ENCODE measurements around the gene CD247.

Gene CD247

GRCh38 chr1:167443757-167444156 lies 74.6 kb downstream of the CD247 start:
- Histone ChIP-seq H3K4me1 (ENCODE audit: control insufficient read depth, insufficient read depth, low read length) (peaks cover 8% of the 10 kb centered on the region), H3K4me3 (ENCODE audit: low read length in 2 of 2) (no peak overlapping the region), H3K27ac (ENCODE audit: low read length) (no peak overlapping the region), H3K9me3 (ENCODE audit: control insufficient read depth in 2 of 2, low read length in 2 of 2) (no peaks in the 10 kb centered on the region), H3K36me3 (ENCODE audit: control insufficient read depth in 2 of 2, insufficient read depth in 2 of 2, low read length in 2 of 2) (no peaks in the 10 kb centered on the region), H3K27me3 (ENCODE audit: control insufficient read depth in 1 of 2, insufficient read depth in 2 of 2, low read length in 2 of 2) (peaks cover 5 to 6% of the 10 kb centered on the region in 2 donors), H3K9ac (ENCODE audit: low read length in 2 of 2) (no peak overlapping the region)

- no peak overlapping the region for H3K27ac ChIP-seq (ENCODE audit: low read length)
- H3K9ac ChIP-seq (ENCODE audit: low read length in 2 of 2): no peak overlapping the region
Observed at GRCh38 chr1:167442854-167443565, 75.3 kb downstream of the CD247 start.

GRCh38 chr1:167442142-167442848 lies 76.0 kb downstream of the CD247 start:
- Histone ChIP-seq H3K4me3 (ENCODE audit: low read length in 2 of 2) (no peak overlapping the region), H3K9me3 (ENCODE audit: control insufficient read depth in 2 of 2, low read length in 2 of 2) (no peaks in the 10 kb centered on the region), H3K4me1 (ENCODE audit: control insufficient read depth, insufficient read depth, low read length) (peaks cover 8% of the 10 kb centered on the region), H3K27ac (ENCODE audit: low read length) (no peak overlapping the region), H3K27me3 (ENCODE audit: control insufficient read depth in 1 of 2, insufficient read depth in 2 of 2, low read length in 2 of 2) (peaks cover 5 to 9% of the 10 kb centered on the region in 2 donors), H3K36me3 (ENCODE audit: control insufficient read depth in 2 of 2, insufficient read depth in 2 of 2, low read length in 2 of 2) (no peaks in the 10 kb centered on the region), H3K9ac (ENCODE audit: low read length in 2 of 2) (no peak overlapping the region)

More at GRCh38 chr1:167442854-167443565, 75.3 kb downstream of the CD247 start:
- H3K4me1 ChIP-seq (ENCODE audit: control insufficient read depth, insufficient read depth, low read length): peaks cover 8% of the 10 kb centered on the region
- H3K9me3 ChIP-seq (ENCODE audit: control insufficient read depth in 2 of 2, low read length in 2 of 2): no peaks in the 10 kb centered on the region
- H3K27me3 ChIP-seq (ENCODE audit: control insufficient read depth in 1 of 2, insufficient read depth in 2 of 2, low read length in 2 of 2): peaks cover 5 to 9% of the 10 kb centered on the region in 2 donors
- H3K4me3 ChIP-seq (ENCODE audit: low read length in 2 of 2): no peak overlapping the region
- H3K36me3 ChIP-seq (ENCODE audit: control insufficient read depth in 2 of 2, insufficient read depth in 2 of 2, low read length in 2 of 2): no peaks in the 10 kb centered on the region

GRCh38 chr1:167441222-167441621 lies 77.1 kb downstream of the CD247 start:
- Histone ChIP-seq H3K36me3 (ENCODE audit: control insufficient read depth in 2 of 2, insufficient read depth in 2 of 2, low read length in 2 of 2) (no peaks in the 10 kb centered on the region), H3K27ac (ENCODE audit: low read length) (no peak overlapping the region), H3K27me3 (ENCODE audit: control insufficient read depth in 1 of 2, insufficient read depth in 2 of 2, low read length in 2 of 2) (peaks cover 5 to 9% of the 10 kb centered on the region in 2 donors), H3K4me3 (ENCODE audit: low read length in 2 of 2) (no peak overlapping the region), H3K9me3 (ENCODE audit: control insufficient read depth in 2 of 2, low read length in 2 of 2) (no peaks in the 10 kb centered on the region), H3K4me1 (ENCODE audit: control insufficient read depth, insufficient read depth, low read length) (peaks cover 8% of the 10 kb centered on the region), H3K9ac (ENCODE audit: low read length in 2 of 2) (no peak overlapping the region)

- Histone ChIP-seq H3K9me3 (ENCODE audit: control insufficient read depth in 2 of 2, low read length in 2 of 2) (no peaks in the 10 kb centered on the region), H3K27me3 (ENCODE audit: control insufficient read depth in 1 of 2, insufficient read depth in 2 of 2, low read length in 2 of 2) (peaks cover 5 to 9% of the 10 kb centered on the region in 2 donors), H3K36me3 (ENCODE audit: control insufficient read depth in 2 of 2, insufficient read depth in 2 of 2, low read length in 2 of 2) (no peaks in the 10 kb centered on the region), H3K4me3 (ENCODE audit: low read length in 2 of 2) (no peak overlapping the region), H3K27ac (ENCODE audit: low read length) (no peak overlapping the region), H3K4me1 (ENCODE audit: control insufficient read depth, insufficient read depth, low read length) (peaks cover 8% of the 10 kb centered on the region), H3K9ac (ENCODE audit: low read length in 2 of 2) (no peak overlapping the region)
Observed at GRCh38 chr1:167440776-167441175, 77.6 kb downstream of the CD247 start.

GRCh38 chr1:167440345-167440744 lies 78.0 kb downstream of the CD247 start:
- no peaks in the 10 kb centered on the region for H3K36me3 ChIP-seq (ENCODE audit: control insufficient read depth in 2 of 2, insufficient read depth in 2 of 2, low read length in 2 of 2)
- H3K4me1 ChIP-seq (ENCODE audit: control insufficient read depth, insufficient read depth, low read length): peaks cover 8% of the 10 kb centered on the region
- no peak overlapping the region for H3K4me3 ChIP-seq (ENCODE audit: low read length in 2 of 2)
- no peak overlapping the region for H3K27ac ChIP-seq (ENCODE audit: low read length)
- no peak overlapping the region for H3K9ac ChIP-seq (ENCODE audit: low read length in 2 of 2)
- H3K9me3 ChIP-seq (ENCODE audit: control insufficient read depth in 2 of 2, low read length in 2 of 2): no peaks in the 10 kb centered on the region
- H3K27me3 ChIP-seq (ENCODE audit: control insufficient read depth in 1 of 2, insufficient read depth in 2 of 2, low read length in 2 of 2): peaks cover 5 to 9% of the 10 kb centered on the region in 2 donors

GRCh38 chr1:167439301-167439988 lies 78.9 kb downstream of the CD247 start:
- Histone ChIP-seq H3K27ac (ENCODE audit: low read length) (no peak overlapping the region), H3K4me1 (ENCODE audit: control insufficient read depth, insufficient read depth, low read length) (peaks cover 8% of the 10 kb centered on the region), H3K36me3 (ENCODE audit: control insufficient read depth in 2 of 2, insufficient read depth in 2 of 2, low read length in 2 of 2) (no peaks in the 10 kb centered on the region), H3K4me3 (ENCODE audit: low read length in 2 of 2) (peak overlapping the region; percentile 47 to 69), H3K27me3 (ENCODE audit: control insufficient read depth in 1 of 2, insufficient read depth in 2 of 2, low read length in 2 of 2) (peaks cover 5 to 9% of the 10 kb centered on the region in 2 donors), H3K9ac (ENCODE audit: low read length in 2 of 2) (no peak overlapping the region), H3K9me3 (ENCODE audit: control insufficient read depth in 2 of 2, low read length in 2 of 2) (no peaks in the 10 kb centered on the region)

- Histone ChIP-seq H3K9ac (ENCODE audit: low read length in 2 of 2) (no peak overlapping the region), H3K4me1 (ENCODE audit: control insufficient read depth, insufficient read depth, low read length) (peaks cover 8% of the 10 kb centered on the region), H3K4me3 (ENCODE audit: low read length in 2 of 2) (no peak overlapping the region), H3K36me3 (ENCODE audit: control insufficient read depth in 2 of 2, insufficient read depth in 2 of 2, low read length in 2 of 2) (no peaks in the 10 kb centered on the region), H3K9me3 (ENCODE audit: control insufficient read depth in 2 of 2, low read length in 2 of 2) (no peaks in the 10 kb centered on the region), H3K27me3 (ENCODE audit: control insufficient read depth in 1 of 2, insufficient read depth in 2 of 2, low read length in 2 of 2) (peaks cover 5 to 9% of the 10 kb centered on the region in 2 donors), H3K27ac (ENCODE audit: low read length) (no peak overlapping the region)
Observed at GRCh38 chr1:167438171-167439138, 79.9 kb downstream of the CD247 start.

- H3K9me3 ChIP-seq (ENCODE audit: control insufficient read depth in 2 of 2, low read length in 2 of 2): no peaks in the 10 kb centered on the region
- no peak overlapping the region for H3K27ac ChIP-seq (ENCODE audit: low read length)
- H3K36me3 ChIP-seq (ENCODE audit: control insufficient read depth in 2 of 2, insufficient read depth in 2 of 2, low read length in 2 of 2): no peaks in the 10 kb centered on the region
- no peak overlapping the region for H3K9ac ChIP-seq (ENCODE audit: low read length in 2 of 2)
- no peak overlapping the region for H3K4me3 ChIP-seq (ENCODE audit: low read length in 2 of 2)
- peaks cover 0 to 9% of the 10 kb centered on the region in 2 donors for H3K27me3 ChIP-seq (ENCODE audit: control insufficient read depth in 1 of 2, insufficient read depth in 2 of 2, low read length in 2 of 2)
- H3K4me1 ChIP-seq (ENCODE audit: control insufficient read depth, insufficient read depth, low read length): peaks cover 7% of the 10 kb centered on the region
Observed at GRCh38 chr1:167435484-167435883, 82.8 kb downstream of the CD247 start.

- H3K4me3 ChIP-seq (ENCODE audit: low read length in 2 of 2): no peak overlapping the region
- H3K36me3 ChIP-seq (ENCODE audit: control insufficient read depth in 2 of 2, insufficient read depth in 2 of 2, low read length in 2 of 2): no peaks in the 10 kb centered on the region
- H3K27ac ChIP-seq (ENCODE audit: low read length): no peak overlapping the region
- H3K9me3 ChIP-seq (ENCODE audit: control insufficient read depth in 2 of 2, low read length in 2 of 2): no peaks in the 10 kb centered on the region
- H3K4me1 ChIP-seq (ENCODE audit: control insufficient read depth, insufficient read depth, low read length): peaks cover 3% of the 10 kb centered on the region
- H3K27me3 ChIP-seq (ENCODE audit: control insufficient read depth in 1 of 2, insufficient read depth in 2 of 2, low read length in 2 of 2): peaks cover 0 to 8% of the 10 kb centered on the region in 2 donors
- H3K9ac ChIP-seq (ENCODE audit: low read length in 2 of 2): no peak overlapping the region
Observed at GRCh38 chr1:167434306-167434705, 84.0 kb downstream of the CD247 start.

All from stomach smooth muscle (tissue), 2 donors.